Measurements from ENCODE around the gene HS6ST2.

Gene HS6ST2

GRCh38 chrX:132750331-132751062, 207.9 kb downstream of the HS6ST2 start:
- no peak for TF ChIP-seq CTCF (IDR thresholded peaks at IDR 0.05; ENCODE audit: low read depth, low read length)
- no peak overlapping the region for H3K4me3 ChIP-seq (ENCODE audit: low read depth, low read length)
- in situ Hi-C loops (cut with HindIII; ENCODE audit: low sequenced_read_pairs): no loop called here
- no peak for DNase-seq (ENCODE audit: low read depth, low spot score)

GRCh38 chrX:132749406-132749805, 209.0 kb downstream of the HS6ST2 start:
- in situ Hi-C loops (cut with HindIII; ENCODE audit: low sequenced_read_pairs): no loop called here
- H3K4me3 ChIP-seq (ENCODE audit: low read depth, low read length): no peak overlapping the region
- DNase-seq (ENCODE audit: low read depth, low spot score): no peak
- no peak for TF ChIP-seq CTCF (IDR thresholded peaks at IDR 0.05; ENCODE audit: low read depth, low read length)

GRCh38 chrX:132748909-132749308, 209.5 kb downstream of the HS6ST2 start:
- no peak for DNase-seq (ENCODE audit: low read depth, low spot score)
- in situ Hi-C loops (cut with HindIII; ENCODE audit: low sequenced_read_pairs): no loop called here
- H3K4me3 ChIP-seq (ENCODE audit: low read depth, low read length): no peak overlapping the region
- TF ChIP-seq CTCF (IDR thresholded peaks at IDR 0.05; ENCODE audit: low read depth, low read length): no peak

- DNase-seq (ENCODE audit: low read depth, low spot score): no peak
- H3K4me3 ChIP-seq (ENCODE audit: low read depth, low read length): no peak overlapping the region
- TF ChIP-seq CTCF (IDR thresholded peaks at IDR 0.05; ENCODE audit: low read depth, low read length): no peak
- in situ Hi-C loops (cut with HindIII; ENCODE audit: low sequenced_read_pairs): no loop called here
Observed at GRCh38 chrX:132748268-132748667, 210.2 kb downstream of the HS6ST2 start.

GRCh38 chrX:132745593-132745992, 212.8 kb downstream of the HS6ST2 start:
- TF ChIP-seq CTCF (IDR thresholded peaks at IDR 0.05; ENCODE audit: low read depth, low read length): no peak
- no peak for DNase-seq (ENCODE audit: low read depth, low spot score)
- in situ Hi-C loops (cut with HindIII; ENCODE audit: low sequenced_read_pairs): no loop called here
- H3K4me3 ChIP-seq (ENCODE audit: low read depth, low read length): no peak overlapping the region

- no peak for TF ChIP-seq CTCF (IDR thresholded peaks at IDR 0.05; ENCODE audit: low read depth, low read length)
- in situ Hi-C loops (cut with HindIII; ENCODE audit: low sequenced_read_pairs): no loop called here
- DNase-seq (ENCODE audit: low read depth, low spot score): no peak
- no peak overlapping the region for H3K4me3 ChIP-seq (ENCODE audit: low read depth, low read length)
Observed at GRCh38 chrX:132744470-132744869, 214.0 kb downstream of the HS6ST2 start.
